ENCODE measurements around the gene USP19. TPM values are rescaled to one million over a fixed set of nuclear protein-coding genes. Genes with fewer than 3 reads are reported as not detected.

The USP19 gene
- total RNA-seq, 1 experiment from 2014 or later: 72.1 TPM

GRCh38 chr3:49133226-49133951 is 12.8 kb upstream of the USP19 start:
- ChIA-PET CTCF (no interaction called here), POLR2A (ENCODE audit: unreplicated experiment) (interaction anchor here (0.5 to 0.7 kb wide), 3 partner anchors 16 to 278 kb away, joined by 3 to 35 read pairs (median 3); partner anchors contain the start of genes RHOA and WDR6)
- H3F3A ChIP-seq (ENCODE audit: insufficient read depth, low read depth): peaks cover 22% of the 10 kb centered on the region
- peak overlapping the region; percentile 99 for H3K4me2 ChIP-seq
- TF ChIP-seq, protein P1, sequence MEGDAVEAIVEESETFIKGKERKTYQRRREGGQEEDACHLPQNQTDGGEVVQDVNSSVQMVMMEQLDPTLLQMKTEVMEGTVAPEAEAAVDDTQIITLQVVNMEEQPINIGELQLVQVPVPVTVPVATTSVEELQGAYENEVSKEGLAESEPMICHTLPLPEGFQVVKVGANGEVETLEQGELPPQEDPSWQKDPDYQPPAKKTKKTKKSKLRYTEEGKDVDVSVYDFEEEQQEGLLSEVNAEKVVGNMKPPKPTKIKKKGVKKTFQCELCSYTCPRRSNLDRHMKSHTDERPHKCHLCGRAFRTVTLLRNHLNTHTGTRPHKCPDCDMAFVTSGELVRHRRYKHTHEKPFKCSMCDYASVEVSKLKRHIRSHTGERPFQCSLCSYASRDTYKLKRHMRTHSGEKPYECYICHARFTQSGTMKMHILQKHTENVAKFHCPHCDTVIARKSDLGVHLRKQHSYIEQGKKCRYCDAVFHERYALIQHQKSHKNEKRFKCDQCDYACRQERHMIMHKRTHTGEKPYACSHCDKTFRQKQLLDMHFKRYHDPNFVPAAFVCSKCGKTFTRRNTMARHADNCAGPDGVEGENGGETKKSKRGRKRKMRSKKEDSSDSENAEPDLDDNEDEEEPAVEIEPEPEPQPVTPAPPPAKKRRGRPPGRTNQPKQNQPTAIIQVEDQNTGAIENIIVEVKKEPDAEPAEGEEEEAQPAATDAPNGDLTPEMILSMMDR (conservative IDR thresholded peaks at IDR 0.05): no peak
- TF ChIP-seq EZH2 (IDR thresholded peaks at IDR 0.05; ENCODE audit: low read depth): no peak
- H4K20me1 ChIP-seq (ENCODE audit: insufficient read depth): no peaks in the 10 kb centered on the region
- H3K79me2 ChIP-seq (ENCODE audit: low read depth): peaks cover 18% of the 10 kb centered on the region
- no peaks in the 10 kb centered on the region for H3K36me3 ChIP-seq (ENCODE audit: low read depth)
- DNase-seq: peak; percentile 71 to 85
- intact Hi-C loops (cut with micrococcal nuclease; ENCODE audit: unreplicated experiment): loop anchor here (1.0 kb wide), 1 partner anchor 39 kb away; the partner anchor contains the start of gene QRICH1
- H3K4me1 ChIP-seq (replicated peaks; ENCODE audit: insufficient read depth): peaks cover 19% of the 10 kb centered on the region
- peak overlapping the region; percentile 78 for H3K4me3 ChIP-seq
- no TSS peak for BruUV-seq (replicated peaks)
- peak overlapping the region; percentile 92 for H3K27ac ChIP-seq
- no peaks in the 10 kb centered on the region for H3K27me3 ChIP-seq (ENCODE audit: insufficient read depth, low read depth)
- peak overlapping the region; percentile 97 for H2AFZ ChIP-seq
- H3K9me2 ChIP-seq (ENCODE audit: insufficient read depth): no peaks in the 10 kb centered on the region
- H3K9me3 ChIP-seq (ENCODE audit: insufficient read depth, low read depth): no peaks in the 10 kb centered on the region

DNA sequence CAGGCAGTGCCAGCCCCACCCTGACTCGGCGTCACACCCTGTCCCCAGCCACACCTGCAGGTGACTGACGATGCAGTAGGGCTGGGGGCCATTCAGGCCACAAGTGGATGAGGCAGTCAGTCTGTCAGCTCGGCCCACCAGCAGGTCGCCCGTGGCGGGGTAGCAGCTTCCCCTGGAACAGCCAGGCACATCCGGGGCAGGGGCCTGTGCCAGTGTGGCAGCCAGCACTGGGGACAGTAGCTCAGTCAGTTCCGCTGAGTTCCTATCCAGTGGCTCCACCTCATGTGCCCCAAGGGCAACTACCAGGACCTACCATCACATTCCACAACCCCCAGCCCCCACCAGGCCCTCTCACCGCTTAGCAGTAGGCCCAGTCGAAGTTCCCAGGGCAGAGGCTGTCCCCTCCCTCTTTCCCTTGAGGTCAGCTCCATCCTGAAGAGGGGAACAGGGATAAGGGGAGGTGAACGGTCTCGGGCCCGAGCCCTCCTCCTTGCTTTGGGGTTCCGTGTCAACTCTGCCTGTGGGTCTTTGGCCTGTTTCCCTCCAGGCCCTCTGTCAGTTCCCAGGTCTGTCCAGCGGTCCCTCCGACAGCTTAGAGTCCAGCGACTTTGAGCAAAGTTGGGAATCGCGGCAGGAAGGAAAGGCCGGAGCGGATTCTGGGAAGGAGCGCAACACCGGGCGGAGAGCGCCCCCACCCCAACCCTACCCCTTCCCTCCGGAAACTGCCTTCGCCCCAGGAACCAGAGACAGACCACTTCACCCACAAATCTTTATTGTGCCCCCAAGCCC is 12.0 kb upstream of the USP19 start, which contains the start of gene LAMB2:
TSS of gene LAMB2 (minus strand) at position 614 of the 789 bp plus-strand sequence. CDS start at position 431, 183 bp downstream.
- Histone ChIP-seq H2AFZ (peak within 1 kb of the TSS; percentile 97), H3K36me3 (ENCODE audit: low read depth) (no peaks in the 10 kb centered on the region), H3K9me3 (ENCODE audit: insufficient read depth, low read depth) (no peaks in the 10 kb centered on the region), H3K4me3 (peak within 1 kb of the TSS; percentile 78), H3F3A (ENCODE audit: insufficient read depth, low read depth) (peaks cover 22% of the 10 kb centered on the region), H3K9me2 (ENCODE audit: insufficient read depth) (no peaks in the 10 kb centered on the region), H3K79me2 (ENCODE audit: low read depth) (peaks cover 18% of the 10 kb centered on the region), H3K27me3 (ENCODE audit: insufficient read depth, low read depth) (no peaks in the 10 kb centered on the region), H4K20me1 (ENCODE audit: insufficient read depth) (no peaks in the 10 kb centered on the region), H3K27ac (peak within 1 kb of the TSS; percentile 92), H3K4me2 (peak within 1 kb of the TSS; percentile 99), H3K4me1 (replicated peaks; ENCODE audit: insufficient read depth) (peaks cover 19% of the 10 kb centered on the region)
- DNase-seq: peak; percentile 82 to 89
- ChIA-PET POLR2A (ENCODE audit: unreplicated experiment) (interaction anchor here (0.5 to 0.8 kb wide), 7 partner anchors 12 to 699 kb away, joined by 3 to 35 read pairs (median 3); partner anchors contain the start of genes QARS1, QRICH1, RHOA and USP19), CTCF (interaction anchor here (0.6 to 1.0 kb wide), 4 partner anchors 38 to 286 kb away, joined by 3 to 6 read pairs (median 5); no protein-coding TSS in a partner anchor)
- TF ChIP-seq, protein P1 (conservative IDR thresholded peaks at IDR 0.05): no peak
- no peak for TF ChIP-seq EZH2 (IDR thresholded peaks at IDR 0.05; ENCODE audit: low read depth)
- BruUV-seq (replicated peaks): TSS peak; percentile 76
- intact Hi-C loops (cut with micrococcal nuclease; ENCODE audit: unreplicated experiment): loop anchor here (1.0 kb wide), 2 partner anchors 12 to 38 kb away; partner anchors contain the start of genes QRICH1 and USP19

DNA sequence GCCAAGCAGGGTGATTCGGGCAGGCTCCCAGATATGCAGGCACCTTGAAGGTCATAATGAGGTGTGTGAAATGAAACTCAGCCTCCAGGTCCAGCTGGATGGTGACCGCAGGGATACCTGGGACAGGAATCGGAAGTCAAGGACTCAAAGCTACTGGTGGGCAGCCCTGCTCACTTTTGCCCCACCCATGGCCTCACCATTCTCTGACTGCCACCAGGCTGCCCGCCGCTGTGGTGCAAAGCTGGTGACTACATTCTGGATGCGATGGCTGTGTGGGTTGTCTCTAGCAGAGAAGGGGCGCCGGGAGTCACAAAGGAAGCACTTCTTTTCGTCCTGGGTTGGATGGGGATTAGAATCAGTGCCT is 11.4 kb upstream of the USP19 start:
- H3K4me1 ChIP-seq (replicated peaks; ENCODE audit: insufficient read depth): peaks cover 19% of the 10 kb centered on the region
- no TSS peak for BruUV-seq (replicated peaks)
- ChIA-PET POLR2A (ENCODE audit: unreplicated experiment) (interaction anchor here (0.5 to 0.8 kb wide), 5 partner anchors 28 to 1215 kb away, joined by 3 to 14 read pairs (median 3); partner anchors contain the start of genes QARS1 and QRICH1), CTCF (interaction anchor here (1.0 kb wide), 1 partner anchor 38 kb away, joined by 5 read pairs; no protein-coding TSS in a partner anchor)
- peak overlapping the region; percentile 78 for H3K4me3 ChIP-seq
- H3K27me3 ChIP-seq (ENCODE audit: insufficient read depth, low read depth): no peaks in the 10 kb centered on the region
- H3K79me2 ChIP-seq (ENCODE audit: low read depth): peaks cover 18% of the 10 kb centered on the region
- no peaks in the 10 kb centered on the region for H3K9me3 ChIP-seq (ENCODE audit: insufficient read depth, low read depth)
- 0 out of 2 replicates have a peak overlapping the region, but pooled peaks have one; percentile 97 for H2AFZ ChIP-seq
- TF ChIP-seq EZH2 (IDR thresholded peaks at IDR 0.05; ENCODE audit: low read depth): no peak
- TF ChIP-seq, protein P1 (conservative IDR thresholded peaks at IDR 0.05): no peak
- intact Hi-C loops (cut with micrococcal nuclease; ENCODE audit: unreplicated experiment): loop anchor here (1.0 kb wide), 1 partner anchor 12 kb away; the partner anchor contains the start of gene USP19
- H3K4me2 ChIP-seq: peak overlapping the region; percentile 99
- H3F3A ChIP-seq (ENCODE audit: insufficient read depth, low read depth): peaks cover 22% of the 10 kb centered on the region
- peak overlapping the region; percentile 92 for H3K27ac ChIP-seq
- no peaks in the 10 kb centered on the region for H3K9me2 ChIP-seq (ENCODE audit: insufficient read depth)
- no peaks in the 10 kb centered on the region for H4K20me1 ChIP-seq (ENCODE audit: insufficient read depth)
- no peak for DNase-seq
- H3K36me3 ChIP-seq (ENCODE audit: low read depth): no peaks in the 10 kb centered on the region
